ENCODE results near the gene SLC2A14.
A peak's percentile ranks its signal among the peaks of the same experiment; 100 is the strongest.
"Not testable (repeated sequence)": the region's sequence is repeated elsewhere in the genome, so short reads cannot be mapped to it uniquely, and the experiment has no call there.

Gene SLC2A14

GRCh38 chr12:7857971-7858370 is 14.7 kb downstream of the SLC2A14 start:
- Histone ChIP-seq H3K4me3 (ENCODE audit: control insufficient read depth in 1 of 7, extremely low read depth in 1 of 7, insufficient read depth in 4 of 7, low read depth in 2 of 7, low read length in 6 of 7) (no peak overlapping the region), H3K36me3 (ENCODE audit: control insufficient read depth in 4 of 4, insufficient read depth in 4 of 4, low read length in 3 of 4) (no peaks in the 10 kb centered on the region), H3K9me3 (ENCODE audit: control extremely low read depth in 1 of 5, control insufficient read depth in 4 of 5, insufficient read depth in 2 of 5, low read depth in 1 of 5, low read length in 4 of 5) (no peaks in the 10 kb centered on the region), H3K27me3 (replicated peaks in 2 of 5; ENCODE audit: control insufficient read depth in 4 of 5, insufficient read depth in 5 of 5, low read length in 4 of 5) (no peaks in the 10 kb centered on the region), H3K4me1 (ENCODE audit: control extremely low read depth in 1 of 4, control insufficient read depth in 4 of 4, insufficient read depth in 4 of 4, low read length in 3 of 4) (no peaks in the 10 kb centered on the region), H3K27ac (ENCODE audit: insufficient read depth in 1 of 2, low read depth in 1 of 2, low read length in 2 of 2, poor library complexity in 1 of 2, severe bottlenecking in 2 of 2) (no peak overlapping the region)
- 42% methylated on average over 2 of the region's 3 CpGs for WGBS (ENCODE audit: insufficient coverage)
- ChIA-PET CTCF (no interaction called here), POLR2A (no interaction called here)
- no peak for DNase-seq

- Histone ChIP-seq H3K9me3 (ENCODE audit: control extremely low read depth in 1 of 5, control insufficient read depth in 4 of 5, insufficient read depth in 2 of 5, low read depth in 1 of 5, low read length in 4 of 5) (no peaks in the 10 kb centered on the region), H3K27me3 (replicated peaks in 2 of 5; ENCODE audit: control insufficient read depth in 4 of 5, insufficient read depth in 5 of 5, low read length in 4 of 5) (no peaks in the 10 kb centered on the region), H3K4me1 (ENCODE audit: control extremely low read depth in 1 of 4, control insufficient read depth in 4 of 4, insufficient read depth in 4 of 4, low read length in 3 of 4) (no peaks in the 10 kb centered on the region), H3K27ac (ENCODE audit: insufficient read depth in 1 of 2, low read depth in 1 of 2, low read length in 2 of 2, poor library complexity in 1 of 2, severe bottlenecking in 2 of 2) (no peak overlapping the region), H3K4me3 (ENCODE audit: control insufficient read depth in 1 of 7, extremely low read depth in 1 of 7, insufficient read depth in 4 of 7, low read depth in 2 of 7, low read length in 6 of 7) (no peak overlapping the region), H3K36me3 (ENCODE audit: control insufficient read depth in 4 of 4, insufficient read depth in 4 of 4, low read length in 3 of 4) (no peaks in the 10 kb centered on the region)
- no peak for DNase-seq
- CTCF ChIA-PET: interaction anchor here (0.8 kb wide), 1 partner anchor 24 kb away, joined by 3 read pairs; no protein-coding TSS in a partner anchor
- 94% methylated on average over 3 of the region's 6 CpGs for WGBS (ENCODE audit: insufficient coverage)
- POLR2A ChIA-PET: no interaction called here
Observed at GRCh38 chr12:7856516-7856915, 16.2 kb downstream of the SLC2A14 start.

GRCh38 chr12:7853557-7853956 is 19.2 kb downstream of the SLC2A14 start:
- no peak overlapping the region for H3K4me3 ChIP-seq (ENCODE audit: control insufficient read depth in 1 of 7, extremely low read depth in 1 of 7, insufficient read depth in 4 of 7, low read depth in 2 of 7, low read length in 6 of 7)
- no peaks in the 10 kb centered on the region for H3K27me3 ChIP-seq (replicated peaks in 2 of 5; ENCODE audit: control insufficient read depth in 4 of 5, insufficient read depth in 5 of 5, low read length in 4 of 5)
- H3K27ac ChIP-seq (ENCODE audit: insufficient read depth in 1 of 2, low read depth in 1 of 2, low read length in 2 of 2, poor library complexity in 1 of 2, severe bottlenecking in 2 of 2): no peak overlapping the region
- no CpG with 5 or more reads among the region's 2 CpGs for WGBS (ENCODE audit: insufficient coverage)
- H3K9me3 ChIP-seq (ENCODE audit: control extremely low read depth in 1 of 5, control insufficient read depth in 4 of 5, insufficient read depth in 2 of 5, low read depth in 1 of 5, low read length in 4 of 5): no peaks in the 10 kb centered on the region
- no peak for DNase-seq
- no peaks in the 10 kb centered on the region for H3K36me3 ChIP-seq (ENCODE audit: control insufficient read depth in 4 of 4, insufficient read depth in 4 of 4, low read length in 3 of 4)
- ChIA-PET CTCF (interaction anchor here (0.7 to 1.6 kb wide), 5 partner anchors 8 to 225 kb away, joined by 3 read pairs; no protein-coding TSS in a partner anchor), POLR2A (no interaction called here)
- H3K4me1 ChIP-seq (ENCODE audit: control extremely low read depth in 1 of 4, control insufficient read depth in 4 of 4, insufficient read depth in 4 of 4, low read length in 3 of 4): no peaks in the 10 kb centered on the region

- H3K36me3 ChIP-seq (ENCODE audit: control insufficient read depth in 4 of 4, insufficient read depth in 4 of 4, low read length in 3 of 4); POLR2A ChIA-PET; DNase-seq; H3K4me3 ChIP-seq (ENCODE audit: control insufficient read depth in 1 of 7, extremely low read depth in 1 of 7, insufficient read depth in 4 of 7, low read depth in 2 of 7, low read length in 6 of 7); H3K27me3 ChIP-seq (replicated peaks in 2 of 5; ENCODE audit: control insufficient read depth in 4 of 5, insufficient read depth in 5 of 5, low read length in 4 of 5); H3K27ac ChIP-seq (ENCODE audit: insufficient read depth in 1 of 2, low read depth in 1 of 2, low read length in 2 of 2, poor library complexity in 1 of 2, severe bottlenecking in 2 of 2); H3K9me3 ChIP-seq (ENCODE audit: control extremely low read depth in 1 of 5, control insufficient read depth in 4 of 5, insufficient read depth in 2 of 5, low read depth in 1 of 5, low read length in 4 of 5); H3K4me1 ChIP-seq (ENCODE audit: control extremely low read depth in 1 of 4, control insufficient read depth in 4 of 4, insufficient read depth in 4 of 4, low read length in 3 of 4): not testable (repeated sequence)
- no CpG with 5 or more reads among the region's 3 CpGs for WGBS (ENCODE audit: insufficient coverage)
- CTCF ChIA-PET: interaction anchor here (0.9 to 1.0 kb wide), 2 partner anchors 8 to 9 kb away, joined by 3 to 4 read pairs; no protein-coding TSS in a partner anchor
Observed at GRCh38 chr12:7851622-7852081, 21.1 kb downstream of the SLC2A14 start.

- H3K27me3 ChIP-seq (replicated peaks in 2 of 5; ENCODE audit: control insufficient read depth in 4 of 5, insufficient read depth in 5 of 5, low read length in 4 of 5); POLR2A ChIA-PET; H3K4me3 ChIP-seq (ENCODE audit: control insufficient read depth in 1 of 7, extremely low read depth in 1 of 7, insufficient read depth in 4 of 7, low read depth in 2 of 7, low read length in 6 of 7); H3K4me1 ChIP-seq (ENCODE audit: control extremely low read depth in 1 of 4, control insufficient read depth in 4 of 4, insufficient read depth in 4 of 4, low read length in 3 of 4); H3K27ac ChIP-seq (ENCODE audit: insufficient read depth in 1 of 2, low read depth in 1 of 2, low read length in 2 of 2, poor library complexity in 1 of 2, severe bottlenecking in 2 of 2); H3K36me3 ChIP-seq (ENCODE audit: control insufficient read depth in 4 of 4, insufficient read depth in 4 of 4, low read length in 3 of 4); CTCF ChIA-PET; H3K9me3 ChIP-seq (ENCODE audit: control extremely low read depth in 1 of 5, control insufficient read depth in 4 of 5, insufficient read depth in 2 of 5, low read depth in 1 of 5, low read length in 4 of 5); DNase-seq: not testable (repeated sequence)
- 100% methylated on average over 4 of the region's 5 CpGs for WGBS (ENCODE audit: insufficient coverage)
Observed at GRCh38 chr12:7850099-7850498, 22.6 kb downstream of the SLC2A14 start.

GRCh38 chr12:7848098-7848422 is 24.7 kb downstream of the SLC2A14 start:
- POLR2A ChIA-PET, CTCF ChIA-PET: not testable (repeated sequence)

GRCh38 chr12:7847226-7848097 is 25.3 kb downstream of the SLC2A14 start:
- no CpG with 5 or more reads among the region's 4 CpGs for WGBS (ENCODE audit: insufficient coverage)
- H3K36me3 ChIP-seq (ENCODE audit: control insufficient read depth in 4 of 4, insufficient read depth in 4 of 4, low read length in 3 of 4); H3K4me3 ChIP-seq (ENCODE audit: control insufficient read depth in 1 of 7, extremely low read depth in 1 of 7, insufficient read depth in 4 of 7, low read depth in 2 of 7, low read length in 6 of 7); H3K27me3 ChIP-seq (replicated peaks in 2 of 5; ENCODE audit: control insufficient read depth in 4 of 5, insufficient read depth in 5 of 5, low read length in 4 of 5); H3K4me1 ChIP-seq (ENCODE audit: control extremely low read depth in 1 of 4, control insufficient read depth in 4 of 4, insufficient read depth in 4 of 4, low read length in 3 of 4); H3K27ac ChIP-seq (ENCODE audit: insufficient read depth in 1 of 2, low read depth in 1 of 2, low read length in 2 of 2, poor library complexity in 1 of 2, severe bottlenecking in 2 of 2); H3K9me3 ChIP-seq (ENCODE audit: control extremely low read depth in 1 of 5, control insufficient read depth in 4 of 5, insufficient read depth in 2 of 5, low read depth in 1 of 5, low read length in 4 of 5): not testable (repeated sequence)
- POLR2A ChIA-PET: interaction anchor here (0.6 kb wide), 1 partner anchor 125 kb away, joined by 3 read pairs; no protein-coding TSS in a partner anchor
- CTCF ChIA-PET: interaction anchor here (0.9 kb wide), 1 partner anchor 38 kb away, joined by 3 read pairs; no protein-coding TSS in a partner anchor
- peak in 2 of 3 donors; percentile 29 to 38 for DNase-seq

More at GRCh38 chr12:7848098-7848422, 24.7 kb downstream of the SLC2A14 start:
- not testable (repeated sequence) for H3K27ac ChIP-seq (ENCODE audit: insufficient read depth in 1 of 2, low read depth in 1 of 2, low read length in 2 of 2, poor library complexity in 1 of 2, severe bottlenecking in 2 of 2); H3K4me1 ChIP-seq (ENCODE audit: control extremely low read depth in 1 of 4, control insufficient read depth in 4 of 4, insufficient read depth in 4 of 4, low read length in 3 of 4); H3K9me3 ChIP-seq (ENCODE audit: control extremely low read depth in 1 of 5, control insufficient read depth in 4 of 5, insufficient read depth in 2 of 5, low read depth in 1 of 5, low read length in 4 of 5); DNase-seq; H3K36me3 ChIP-seq (ENCODE audit: control insufficient read depth in 4 of 4, insufficient read depth in 4 of 4, low read length in 3 of 4); H3K27me3 ChIP-seq (replicated peaks in 2 of 5; ENCODE audit: control insufficient read depth in 4 of 5, insufficient read depth in 5 of 5, low read length in 4 of 5); H3K4me3 ChIP-seq (ENCODE audit: control insufficient read depth in 1 of 7, extremely low read depth in 1 of 7, insufficient read depth in 4 of 7, low read depth in 2 of 7, low read length in 6 of 7)
- no CpG with 5 or more reads among the region's 2 CpGs for WGBS (ENCODE audit: insufficient coverage)

Measured in common myeloid progenitor, CD34-positive (primary cell).